Neural progenitor cell (in vitro differentiated cells): ENCODE measurements around the gene BRWD1. TPM values are rescaled to one million over a fixed set of nuclear protein-coding genes. Genes with fewer than 3 reads are reported as not detected.

Experiments
- DNase-seq: peaks from one replicate; pipeline ENCODE4 v3.0.0-alpha.2; 2016; ENCODE audit warnings: low spot score
- H2AFZ ChIP-seq: fragments of 200-600 bp; sonication (generic); replicated peaks from 2 replicates; pipeline ENCODE4 v1.6.1; 2016; ENCODE audit warnings: antibody characterized with exemption
- H3F3A ChIP-seq: fragments of 200-600 bp; sonication (generic); 2 replicates; pipeline ENCODE4 v1.6.1; 2016; ENCODE audit warnings: antibody characterized with exemption, low read depth
- H3K27ac ChIP-seq: fragments of 200-600 bp; sonication (generic); 2 replicates; pipeline ENCODE4 v1.5.1; 2016; ENCODE audit warnings: mild to moderate bottlenecking
- H3K27me3 ChIP-seq: fragments of 200-600 bp; sonication (generic); 2 replicates; pipeline ENCODE4 v1.6.1; 2016; ENCODE audit warnings: mild to moderate bottlenecking, moderate library complexity
- H3K36me3 ChIP-seq: fragments of 200-600 bp; sonication (generic); 2 replicates; pipeline ENCODE4 v1.5.1; 2016
- H3K4me1 ChIP-seq: fragments of 200-600 bp; sonication (generic); 2 replicates; pipeline ENCODE4 v1.6.1; 2016; ENCODE audit warnings: mixed run types
- H3K4me2 ChIP-seq: fragments of 200-600 bp; sonication (generic); 2 replicates; pipeline ENCODE4 v1.6.1; 2016
- H3K4me3 ChIP-seq: fragments of 200-600 bp; sonication (generic); 2 replicates; pipeline ENCODE4 v1.5.1; 2016
- H3K79me2 ChIP-seq: fragments of 200-600 bp; sonication (generic); 2 replicates; pipeline ENCODE4 v1.6.1; 2016; ENCODE audit warnings: low read depth
- H3K9ac ChIP-seq: fragments of 200-600 bp; sonication (generic); 2 replicates; pipeline ENCODE4 v1.6.1; 2016
- H3K9me3 ChIP-seq: fragments of 200-600 bp; sonication (generic); 2 replicates; pipeline ENCODE4 v1.5.1; 2016; ENCODE audit warnings: low read depth
- H4K20me1 ChIP-seq: fragments of 200-600 bp; sonication (generic); 2 replicates; pipeline ENCODE4 v1.6.1; 2016; ENCODE audit warnings: low read depth
- H3K27ac Mint-ChIP-seq: 3 replicates; pipeline ENCODE4 v1.8.0; 2021; ENCODE audit warnings: mixed read lengths
- H3K27me3 Mint-ChIP-seq: 2 replicates; pipeline ENCODE4 v1.8.0; 2022; ENCODE audit warnings: low read depth, mild to moderate bottlenecking, inconsistent platforms, moderate library complexity, mixed read lengths; ENCODE audit not compliant: insufficient read depth
- H3K36me3 Mint-ChIP-seq: 3 replicates; pipeline ENCODE4 v1.8.0; 2021; ENCODE audit warnings: mixed read lengths
- H3K4me1 Mint-ChIP-seq: 3 replicates; pipeline ENCODE4 v1.8.0; 2021; ENCODE audit warnings: mixed read lengths
- H3K4me3 Mint-ChIP-seq: 3 replicates; pipeline ENCODE4 v1.8.0; 2021; ENCODE audit warnings: mild to moderate bottlenecking, moderate library complexity, mixed read lengths
- H3K9me3 Mint-ChIP-seq: 3 replicates; pipeline ENCODE4 v1.8.0; 2020; ENCODE audit warnings: mixed read lengths
- CTCF ChIP-seq: fragments of 200-600 bp; sonication (generic); IDR thresholded peaks from 2 replicates; pipeline ENCODE4 v1.5.1; 2017; ENCODE audit warnings: antibody characterized with exemption, mild to moderate bottlenecking
- EZH2 ChIP-seq: fragments of 200-600 bp; sonication (generic); IDR thresholded peaks from 2 replicates; pipeline ENCODE4 v1.6.1; 2017; ENCODE audit warnings: antibody characterized with exemption, mild to moderate bottlenecking, moderate library complexity
- EZH2phosphoT487 ChIP-seq: fragments of 200-600 bp; sonication (generic); IDR thresholded peaks from 2 replicates; pipeline ENCODE4 v1.6.1; 2017; ENCODE audit warnings: antibody characterized with exemption
- total RNA-seq: library from RNA; depleted of rRNA; stranded (reverse); fragments of >200 nt; gene quantifications from 2 replicates; pipeline ENCODE4 v1.2.3, GENCODE V29; 2015; ENCODE audit warnings: low replicate concordance

The BRWD1 gene
- total RNA-seq, 1 donor from 2014 or later, result 130 TPM

- H3K4me2 ChIP-seq, result no peak overlapping the region
- TF ChIP-seq CTCF, result no peak
- no peak for TF ChIP-seq EZH2
- no peak for TF ChIP-seq EZH2phosphoT487
- Mint-ChIP-seq H3K36me3 (peaks cover 4% of the 10 kb centered on the region), H3K4me1 (peaks cover 11% of the 10 kb centered on the region), H3K4me3 (no peak overlapping the region), H3K9me3 (no peaks in the 10 kb centered on the region), H3K27ac (no peak overlapping the region), H3K27me3 (no peaks in the 10 kb centered on the region)
- no peaks in the 10 kb centered on the region for H3K9me3 ChIP-seq
- no peak overlapping the region for H2AFZ ChIP-seq
- H4K20me1 ChIP-seq, result peaks cover 13% of the 10 kb centered on the region
- H3F3A ChIP-seq, result peaks cover 44% of the 10 kb centered on the region
- no peak overlapping the region for H3K9ac ChIP-seq
- H3K36me3 ChIP-seq, result no peaks in the 10 kb centered on the region
- H3K4me3 ChIP-seq, result no peak overlapping the region
- H3K27me3 ChIP-seq, result no peaks in the 10 kb centered on the region
- peaks cover 13% of the 10 kb centered on the region for H3K4me1 ChIP-seq
- DNase-seq, result no peak
- H3K79me2 ChIP-seq, result peaks cover 8% of the 10 kb centered on the region
- H3K27ac ChIP-seq, result no peak overlapping the region
Observed at GRCh38 chr21:39187141-39187540, 126.3 kb downstream of the BRWD1 start.

DNA sequence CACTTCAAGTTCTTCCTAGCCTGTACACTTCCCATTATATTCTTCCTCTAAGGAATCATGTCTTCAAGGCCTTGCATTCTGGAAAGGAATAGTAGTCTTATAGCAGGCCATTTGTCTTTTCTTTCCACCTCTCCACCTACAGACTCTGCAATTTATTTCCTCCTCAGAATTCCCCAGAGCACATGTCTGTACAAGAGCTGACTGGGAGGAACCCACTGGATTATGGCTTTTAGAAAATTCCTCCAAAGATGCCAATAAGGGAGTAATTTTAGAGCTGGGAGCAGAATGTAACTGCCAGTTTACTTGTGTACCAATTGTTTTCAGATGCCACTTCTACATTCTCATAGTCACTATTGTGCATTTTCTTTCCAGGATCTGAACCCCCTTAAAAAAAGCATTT is 126.8 kb downstream of the BRWD1 start:
- DNase-seq, result no peak
- Mint-ChIP-seq H3K27me3 (peaks cover under 1% of the 10 kb centered on the region), H3K4me1 (peaks cover 16% of the 10 kb centered on the region), H3K27ac (no peak overlapping the region), H3K9me3 (no peaks in the 10 kb centered on the region), H3K4me3 (no peak overlapping the region), H3K36me3 (peaks cover 3% of the 10 kb centered on the region)
- Histone ChIP-seq H3K27ac (no peak overlapping the region), H4K20me1 (peaks cover 18% of the 10 kb centered on the region), H3K9ac (no peak overlapping the region), H3K36me3 (no peaks in the 10 kb centered on the region), H3K4me3 (no peak overlapping the region), H2AFZ (no peak overlapping the region), H3K27me3 (no peaks in the 10 kb centered on the region), H3K79me2 (peaks cover 12% of the 10 kb centered on the region), H3K4me1 (peaks cover 13% of the 10 kb centered on the region), H3F3A (peaks cover 44% of the 10 kb centered on the region), H3K4me2 (no peak overlapping the region), H3K9me3 (no peaks in the 10 kb centered on the region)
- TF ChIP-seq EZH2 (no peak), EZH2phosphoT487 (no peak), CTCF (no peak)

GRCh38 chr21:39185157-39185556 is 128.3 kb downstream of the BRWD1 start:
- Histone ChIP-seq H3K4me1 (peaks cover 13% of the 10 kb centered on the region), H4K20me1 (peaks cover 19% of the 10 kb centered on the region), H3K4me3 (peak overlapping the region; percentile 78), H3K9ac (no peak overlapping the region), H3K27me3 (no peaks in the 10 kb centered on the region), H2AFZ (no peak overlapping the region), H3K36me3 (no peaks in the 10 kb centered on the region), H3F3A (peaks cover 44% of the 10 kb centered on the region), H3K27ac (no peak overlapping the region), H3K9me3 (no peaks in the 10 kb centered on the region), H3K79me2 (peaks cover 26% of the 10 kb centered on the region), H3K4me2 (no peak overlapping the region)
- peaks cover 9% of the 10 kb centered on the region for H3K36me3 Mint-ChIP-seq
- DNase-seq, result no peak
- no peaks in the 10 kb centered on the region for H3K9me3 Mint-ChIP-seq
- H3K27me3 Mint-ChIP-seq, result peaks cover 3% of the 10 kb centered on the region
- no peak overlapping the region for H3K4me3 Mint-ChIP-seq
- peaks cover 23% of the 10 kb centered on the region for H3K4me1 Mint-ChIP-seq
- no peak overlapping the region for H3K27ac Mint-ChIP-seq
- TF ChIP-seq CTCF, result no peak
